Fibroblast of peridontal ligament (primary cell): ENCODE results near the gene KPTN.

Experiments
- DNase-seq: peaks from one replicate; pipeline ENCODE4 v3.0.0-alpha.2; 2010; ENCODE audit errors: extremely low read depth

KPTN gene

DNA sequence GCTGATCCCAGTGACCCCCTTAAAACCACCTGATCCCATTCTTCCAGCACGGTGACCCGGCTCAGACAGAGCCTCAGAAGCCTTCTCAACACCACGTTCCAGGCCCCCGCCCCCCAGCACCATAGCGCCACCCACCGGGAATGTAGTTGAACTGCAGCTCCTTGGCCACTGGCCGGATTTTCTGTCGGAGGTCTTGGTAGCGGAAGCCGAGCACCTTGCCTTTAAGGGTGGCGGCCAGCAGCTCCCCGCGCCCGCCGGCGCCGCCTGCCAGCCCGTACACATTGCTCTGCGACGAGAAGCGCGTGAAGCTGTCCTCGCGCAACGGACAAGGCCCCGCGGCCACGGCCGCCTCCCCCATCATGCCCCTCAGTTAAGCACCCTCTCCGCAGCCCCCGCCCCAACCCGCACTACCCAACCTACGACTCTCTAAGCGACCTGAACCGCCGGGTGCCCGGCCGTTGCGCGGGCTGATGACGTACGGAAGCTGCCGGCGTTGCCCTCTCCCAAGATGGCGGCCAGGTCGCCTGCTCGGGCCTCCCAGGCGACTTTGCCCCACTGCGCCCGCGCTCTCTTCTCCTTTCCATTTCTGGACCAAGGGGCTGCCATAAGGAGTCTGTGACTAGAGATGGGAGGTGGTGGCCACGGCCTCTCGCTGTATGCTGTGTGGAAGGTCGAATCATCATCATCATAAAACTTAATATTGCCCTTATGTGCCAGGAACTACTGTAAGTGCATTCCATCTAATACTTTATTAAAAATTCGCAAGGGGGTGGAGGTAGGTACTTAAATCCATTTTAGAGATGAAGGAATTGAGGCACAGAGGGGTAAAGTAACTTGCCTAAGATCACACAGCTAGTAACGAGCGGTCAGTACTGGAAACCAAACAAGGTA, at the start of gene KPTN:
KPTN (minus strand) TSS at position 420 of the 891 bp plus-strand sequence; CDS start at position 361, 59 bp downstream.
- peak; percentile 89 for DNase-seq

DNA sequence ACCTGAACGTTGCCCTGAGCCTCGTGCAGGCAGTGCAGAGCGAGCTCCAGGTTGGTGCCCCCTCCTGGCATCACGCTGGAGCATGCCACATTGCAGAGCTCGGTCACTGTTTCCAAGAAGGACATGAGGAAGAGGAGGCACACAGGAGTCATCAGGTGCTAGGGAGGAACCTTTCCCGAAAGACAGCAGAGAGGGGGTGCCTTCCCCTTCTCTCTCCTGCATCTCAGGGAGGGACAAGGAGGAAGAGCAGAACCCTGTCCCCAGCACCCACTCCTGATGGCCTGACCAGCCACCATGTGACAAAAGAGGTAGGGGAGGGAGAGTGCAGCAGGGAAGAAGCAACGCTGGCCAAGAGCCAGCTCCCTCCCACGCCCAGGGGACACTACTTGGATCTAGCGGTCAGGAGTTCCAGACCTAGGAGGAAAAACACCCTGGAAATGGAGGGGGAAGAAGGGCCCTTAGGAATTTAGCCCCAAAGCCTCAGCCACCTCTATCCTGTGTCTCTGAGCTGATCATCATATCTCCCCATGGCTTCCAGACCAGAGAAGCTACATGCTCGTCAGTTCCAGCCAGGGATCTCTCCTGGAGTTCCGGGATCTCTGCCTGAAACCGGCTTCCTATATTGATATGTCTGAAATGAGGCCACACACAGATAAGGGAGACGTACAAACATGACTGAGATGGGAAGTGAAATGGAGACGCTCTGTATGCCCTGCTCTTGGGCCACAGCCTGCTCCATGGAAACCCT, 47.8 kb upstream of the KPTN start:
- DNase-seq: no peak

DNA sequence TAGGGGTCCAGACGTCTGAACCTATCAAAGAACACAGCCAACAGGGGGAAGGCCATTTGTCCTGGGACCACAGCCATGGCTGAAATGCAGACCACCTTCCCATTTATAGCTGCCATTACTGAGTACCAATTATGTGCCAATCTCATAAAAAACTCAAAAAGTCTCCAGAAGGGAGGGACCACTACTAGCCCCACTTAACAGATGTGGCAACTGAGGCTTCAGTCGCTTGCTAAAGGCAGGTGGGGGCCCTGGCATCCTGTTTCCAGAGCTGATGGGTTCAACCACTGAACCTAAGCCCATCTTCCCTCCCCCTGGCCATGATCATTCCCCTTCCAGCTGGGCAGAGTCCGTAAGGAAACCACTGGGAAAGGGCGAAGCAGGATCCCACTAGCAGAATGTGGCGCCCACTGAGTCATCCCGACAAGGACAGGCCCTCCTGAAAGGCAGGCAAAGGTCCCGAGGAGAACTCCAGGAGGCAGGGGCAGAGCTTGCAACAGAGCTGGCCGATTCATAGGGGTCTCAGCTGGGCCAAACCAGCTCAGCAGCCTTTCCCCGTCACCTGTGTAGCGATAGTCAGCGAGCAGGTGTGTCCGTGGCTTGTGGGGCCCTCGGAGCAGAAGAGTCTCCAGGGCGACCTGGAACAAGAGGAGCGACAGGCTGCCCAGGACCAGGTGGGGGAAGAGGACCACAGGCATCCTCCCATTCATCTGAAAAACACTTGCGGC, 45.2 kb upstream of the KPTN start:
- DNase-seq: no peak

DNA sequence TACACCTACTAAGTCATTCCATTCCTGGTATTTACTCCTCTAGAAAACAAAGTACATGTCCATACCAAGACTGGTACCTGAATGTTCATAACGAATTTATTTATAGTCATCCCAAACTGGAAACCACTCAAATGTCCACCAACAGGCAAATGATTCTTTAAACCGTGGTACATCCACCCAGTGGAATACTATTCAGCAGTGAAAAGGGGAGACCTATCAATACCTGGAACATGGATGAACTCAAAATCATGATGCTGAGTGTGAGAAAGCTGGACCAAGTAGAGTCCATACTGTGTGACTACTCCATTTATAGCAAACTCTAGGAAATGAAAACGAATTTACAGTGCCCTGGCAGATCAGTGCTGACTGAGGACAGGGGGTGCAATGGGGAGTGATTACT, 42.8 kb upstream of the KPTN start:
- no peak for DNase-seq

DNA sequence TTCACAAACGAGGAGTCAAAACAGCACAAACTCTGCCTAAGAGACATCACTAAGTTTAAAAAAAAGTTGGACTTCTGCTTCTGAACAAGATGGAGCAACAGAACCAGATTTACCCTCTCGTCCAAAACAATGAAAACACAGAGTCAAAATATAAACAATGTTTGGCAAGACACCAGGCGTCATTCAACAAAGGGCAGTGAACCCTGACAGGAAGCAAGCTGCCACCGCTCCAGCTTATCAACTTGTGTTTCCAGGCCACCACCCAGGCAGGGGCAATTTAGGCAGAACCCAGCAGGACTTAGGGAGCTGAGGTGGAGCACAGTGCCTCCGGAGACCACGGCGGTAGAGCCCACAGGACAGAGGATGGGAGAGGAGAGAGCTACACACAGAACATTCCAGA, 39.5 kb upstream of the KPTN start:
- DNase-seq: no peak

DNA sequence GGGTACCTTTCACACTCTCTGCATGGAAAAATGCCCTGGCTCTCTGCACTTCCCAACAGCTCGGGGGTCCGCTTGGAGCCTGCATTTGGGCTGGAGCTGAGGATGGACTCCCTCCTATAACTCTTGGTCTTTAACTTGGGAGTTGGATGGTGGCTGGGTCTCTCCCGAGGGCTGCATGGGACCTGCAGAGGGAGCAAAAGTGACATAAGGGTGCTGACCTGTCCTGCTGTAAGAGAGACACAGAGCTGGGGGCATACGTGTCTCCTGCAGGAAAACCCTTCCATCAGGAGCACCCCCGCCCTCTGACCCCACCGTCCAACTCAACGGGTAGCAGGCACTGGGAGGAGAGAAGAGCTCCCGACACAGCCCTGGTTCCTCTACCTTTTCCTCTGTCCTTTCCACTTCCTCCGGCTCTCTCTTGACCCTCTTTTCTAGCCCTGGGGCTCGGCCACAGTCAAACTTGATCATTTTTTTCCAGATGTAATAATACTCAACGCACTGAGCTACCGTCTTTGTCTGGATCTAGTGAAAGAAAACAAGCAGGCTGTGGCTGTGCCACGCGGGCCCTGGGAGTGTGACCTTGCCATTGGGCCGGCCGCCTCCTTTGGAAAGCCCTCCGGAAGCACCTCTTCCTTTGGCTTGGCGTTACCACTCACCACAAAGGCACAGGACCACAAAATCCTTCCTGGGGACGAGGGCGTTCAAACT, 37.6 kb upstream of the KPTN start:
- DNase-seq: no peak

DNA sequence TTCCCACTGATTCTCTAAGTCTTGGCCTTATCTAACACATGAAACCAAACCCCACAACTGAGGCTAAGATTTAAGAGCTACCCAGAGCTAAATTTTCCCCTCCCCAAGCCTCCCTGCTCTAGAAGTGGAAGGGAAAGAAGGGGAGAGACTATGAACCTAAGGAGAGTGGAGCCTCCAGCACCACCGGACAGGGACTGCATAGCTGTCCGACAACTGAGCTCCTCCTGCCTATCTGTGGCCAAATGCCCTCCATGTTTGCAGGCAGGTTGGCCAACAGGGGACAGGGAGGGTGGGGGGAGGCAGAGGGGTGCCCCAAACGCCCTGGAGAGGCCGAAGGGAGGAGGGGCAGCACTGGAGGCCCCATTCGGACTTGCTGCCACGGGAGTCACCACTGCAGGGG, 36.8 kb upstream of the KPTN start:
- no peak for DNase-seq

DNA sequence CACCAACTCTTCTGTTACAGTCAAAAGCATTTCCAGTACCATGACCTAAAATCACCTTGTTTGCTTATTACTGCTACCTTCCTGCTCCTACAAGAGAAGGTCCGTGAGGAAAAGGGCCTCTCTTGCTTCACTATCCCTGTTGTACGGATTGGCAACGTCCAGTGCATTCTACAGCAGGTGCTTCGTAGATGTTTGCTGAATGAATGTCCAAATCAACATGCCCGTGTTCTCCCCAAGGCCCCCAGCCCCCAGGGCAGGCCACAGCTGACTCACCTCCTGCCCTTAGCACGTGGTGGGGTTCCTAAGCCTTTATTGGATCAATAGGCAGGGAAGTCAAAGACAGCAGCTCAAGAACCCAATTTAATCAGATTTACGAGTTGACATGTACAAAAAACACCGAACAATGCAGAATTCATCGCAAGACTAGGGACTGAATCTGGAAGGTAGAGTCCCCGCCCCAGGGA, 36.4 kb upstream of the KPTN start:
- DNase-seq: no peak

DNA sequence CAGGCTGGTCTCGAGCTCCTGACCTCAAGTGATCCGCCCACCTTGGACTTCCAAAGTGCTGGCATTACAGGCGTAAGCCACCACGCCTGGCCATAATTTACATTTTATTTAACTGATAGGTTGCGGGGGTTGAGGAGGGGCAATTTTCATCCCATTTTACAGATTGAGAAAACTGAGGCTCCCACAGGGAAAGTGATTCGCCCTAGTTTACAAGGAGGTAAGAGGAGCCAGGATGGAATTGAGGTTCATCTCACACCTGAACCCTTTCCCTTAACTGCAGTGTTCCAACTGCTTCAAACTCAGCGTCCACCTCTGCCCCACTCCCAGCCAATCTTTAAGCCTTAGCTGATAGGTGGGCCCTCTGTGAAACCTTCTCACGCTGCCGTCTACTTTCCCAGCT, 34.8 kb upstream of the KPTN start:
- no peak for DNase-seq

DNA sequence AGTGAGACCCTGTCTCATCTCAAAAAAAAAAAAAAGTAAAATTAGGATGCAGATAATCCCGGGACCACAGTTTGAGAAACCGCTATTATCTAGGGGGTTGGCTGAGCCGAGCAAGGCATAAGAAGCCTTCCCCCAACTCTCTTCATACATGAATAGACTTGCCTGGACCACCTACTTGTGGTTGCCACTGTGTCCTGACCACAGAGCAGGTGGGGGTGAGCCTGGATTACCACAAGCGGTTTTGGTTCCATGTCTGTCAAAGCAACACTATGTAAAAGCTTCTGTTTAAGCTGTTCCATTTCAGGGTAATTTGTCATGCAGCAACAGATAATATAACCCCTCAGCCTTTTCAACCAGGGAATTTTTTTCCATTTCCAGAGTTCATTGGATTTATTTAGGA, 34.1 kb upstream of the KPTN start:
- DNase-seq: no peak

DNA sequence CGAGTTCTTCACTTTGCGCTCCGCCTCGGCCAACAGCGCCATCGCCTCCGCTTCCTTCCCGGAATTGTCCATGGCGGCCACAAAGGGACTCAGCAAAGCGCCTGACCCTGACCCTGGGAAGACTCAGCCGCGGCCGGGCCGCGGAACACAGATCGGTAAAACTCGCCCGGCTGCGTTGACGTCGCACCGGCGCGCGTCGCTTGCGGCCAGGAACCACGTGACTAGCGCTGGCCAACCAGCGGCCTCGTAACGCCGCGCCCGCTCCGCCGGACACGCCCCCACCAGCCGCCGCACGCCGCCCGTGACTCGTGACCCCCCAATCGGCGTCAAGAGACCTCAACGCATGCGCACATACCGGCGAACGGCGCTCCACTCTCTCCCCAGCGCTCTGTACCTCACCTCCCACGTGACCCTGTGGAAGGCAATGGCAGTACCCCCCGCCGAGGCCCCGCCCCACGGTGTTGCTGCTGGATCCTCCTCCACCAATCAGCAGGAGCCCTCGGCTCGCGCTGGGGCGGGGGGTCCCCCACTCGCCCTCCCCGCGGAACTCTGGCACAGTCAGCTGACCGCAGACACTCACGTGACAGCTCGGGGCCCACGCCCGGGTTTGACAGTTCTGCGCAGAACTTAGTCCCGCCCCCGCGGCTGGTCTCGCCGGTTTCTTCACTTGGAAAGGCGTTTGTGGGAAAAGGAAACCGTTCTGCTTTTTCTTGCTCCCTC, 31.0 kb upstream of the KPTN start, which contains the start of gene NAPA:
NAPA (minus strand) TSS at position 195 of the 720 bp plus-strand sequence; CDS start at position 72, 123 bp downstream.
- DNase-seq: peak; percentile 100

DNA sequence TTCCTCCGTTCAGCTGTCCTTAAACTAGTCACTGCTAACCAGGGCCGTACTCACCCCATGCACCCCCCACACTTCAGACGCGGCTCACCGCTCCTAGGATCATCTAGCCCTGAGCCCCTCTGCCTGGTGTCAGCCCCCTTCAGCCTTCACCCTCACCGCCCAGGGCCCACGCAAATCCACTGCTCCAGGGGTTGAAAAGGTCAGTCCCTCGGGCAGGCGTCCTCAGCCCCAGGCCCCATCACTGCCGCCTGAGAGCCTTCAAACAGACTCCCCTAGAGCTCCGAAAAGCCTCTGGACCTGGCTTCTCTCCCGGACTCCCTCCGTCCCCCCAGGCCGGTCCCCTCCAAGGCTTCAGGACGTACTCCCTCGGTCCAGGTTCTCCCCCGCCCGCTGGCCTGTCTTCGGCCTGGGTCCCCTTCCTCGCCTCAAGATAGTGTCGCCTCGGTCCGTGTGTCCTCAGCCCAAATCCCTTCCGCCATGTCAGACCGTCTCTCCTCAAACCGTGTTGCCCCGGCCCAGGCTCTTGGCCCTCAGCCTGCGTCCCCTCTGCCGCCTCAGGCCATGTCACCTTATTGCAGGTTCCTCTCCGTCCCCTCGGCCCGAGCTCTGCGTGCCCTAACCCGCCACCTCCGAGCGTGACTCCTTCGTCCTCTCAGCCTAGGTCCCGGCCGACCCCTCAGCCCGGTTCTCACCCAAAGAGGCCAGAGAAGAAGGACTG, 30.3 kb upstream of the KPTN start:
- DNase-seq: no peak

DNA sequence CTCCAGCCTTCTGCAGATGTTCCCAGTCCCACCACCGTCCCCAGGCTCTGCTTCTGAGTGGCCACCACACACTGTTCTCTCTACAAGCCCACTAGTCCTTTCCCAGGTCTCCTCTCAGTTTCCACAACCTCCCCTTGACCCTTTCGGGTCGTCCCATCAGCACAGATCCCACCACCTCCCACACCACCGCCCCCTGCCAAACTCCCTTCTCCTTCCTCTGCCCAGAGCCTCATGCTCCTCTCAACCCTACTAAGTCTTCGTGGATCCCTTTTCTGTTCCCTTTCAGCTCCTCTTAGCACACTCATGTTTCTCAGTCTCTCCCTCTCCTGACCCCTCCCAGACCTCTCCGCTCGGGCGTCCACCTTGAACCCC, 28.9 kb upstream of the KPTN start:
- no peak for DNase-seq

DNA sequence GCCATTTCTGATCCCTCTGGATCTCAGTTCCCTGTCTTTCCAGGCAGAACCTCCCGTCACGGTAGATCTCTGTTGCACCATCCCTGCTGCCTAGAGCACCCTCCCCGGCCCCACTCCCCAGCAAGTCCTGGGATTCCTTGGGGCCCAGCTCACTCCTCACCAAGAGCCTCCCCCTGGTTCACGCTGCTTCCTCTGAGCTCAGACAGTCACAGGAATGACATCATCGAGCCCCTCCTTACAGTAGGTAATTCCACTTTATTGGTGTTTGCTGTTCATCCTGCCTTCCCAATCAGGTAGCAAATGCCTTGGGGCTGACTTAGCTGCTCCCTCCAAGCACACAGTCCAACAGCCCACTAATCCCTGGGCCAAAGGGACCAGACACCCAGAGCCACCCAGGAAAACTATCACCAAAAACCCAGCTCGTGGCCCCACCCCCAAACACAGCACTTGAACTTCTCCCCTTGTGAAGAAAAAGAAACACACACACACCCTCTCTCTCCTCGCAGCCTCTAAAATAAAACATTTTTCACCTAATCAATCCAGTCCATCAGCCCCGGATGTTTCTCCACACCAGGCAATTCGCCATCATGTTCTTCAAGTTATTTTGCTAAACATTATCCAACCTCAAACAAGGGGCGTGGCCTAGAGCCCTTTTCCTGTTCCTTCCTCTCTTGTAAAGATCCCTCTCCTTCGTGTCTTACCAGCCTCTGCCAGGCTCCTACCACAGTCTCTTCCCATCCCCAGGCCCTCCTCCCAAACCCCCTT, 28.3 kb upstream of the KPTN start:
- peak; percentile 75 for DNase-seq

DNA sequence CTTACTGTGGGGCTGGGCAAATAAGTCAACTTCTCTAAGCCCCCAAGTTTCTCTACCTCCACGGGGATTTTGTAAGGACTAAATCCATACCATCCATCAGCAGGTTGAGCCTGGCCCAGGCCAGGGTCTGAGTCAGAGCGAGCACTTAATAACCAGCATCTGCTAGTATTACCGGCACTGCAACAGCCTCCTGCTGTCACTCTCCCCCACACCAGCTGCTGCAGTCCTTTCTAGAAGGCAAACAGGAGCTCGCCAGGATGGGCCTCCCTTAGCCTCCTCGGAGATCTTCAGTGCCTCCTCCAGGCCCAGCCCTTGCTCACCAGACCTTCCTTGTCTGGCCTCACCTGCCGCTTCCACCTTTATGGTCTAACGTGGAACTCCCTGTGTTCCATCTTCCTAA, 27.7 kb upstream of the KPTN start:
- no peak for DNase-seq

DNA sequence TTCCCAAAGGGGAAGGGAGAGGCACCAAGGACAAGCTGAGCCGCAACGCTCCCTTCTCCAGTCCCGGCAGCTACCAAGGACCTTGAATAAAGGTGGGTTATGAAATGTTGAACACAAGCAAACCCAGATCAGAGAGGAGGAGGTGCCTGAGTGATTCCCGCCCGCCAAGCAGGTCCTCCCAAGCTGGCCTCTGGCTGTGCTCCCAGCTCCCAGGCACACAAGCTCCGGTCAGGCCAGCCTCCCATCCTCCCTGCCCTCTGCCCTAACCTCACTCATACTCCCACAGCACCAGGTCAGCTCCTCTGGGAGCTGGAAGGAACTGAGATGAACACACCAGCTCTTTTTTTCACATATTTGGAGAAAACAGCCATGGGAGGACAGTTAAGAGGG, 27.1 kb upstream of the KPTN start:
- no peak for DNase-seq

DNA sequence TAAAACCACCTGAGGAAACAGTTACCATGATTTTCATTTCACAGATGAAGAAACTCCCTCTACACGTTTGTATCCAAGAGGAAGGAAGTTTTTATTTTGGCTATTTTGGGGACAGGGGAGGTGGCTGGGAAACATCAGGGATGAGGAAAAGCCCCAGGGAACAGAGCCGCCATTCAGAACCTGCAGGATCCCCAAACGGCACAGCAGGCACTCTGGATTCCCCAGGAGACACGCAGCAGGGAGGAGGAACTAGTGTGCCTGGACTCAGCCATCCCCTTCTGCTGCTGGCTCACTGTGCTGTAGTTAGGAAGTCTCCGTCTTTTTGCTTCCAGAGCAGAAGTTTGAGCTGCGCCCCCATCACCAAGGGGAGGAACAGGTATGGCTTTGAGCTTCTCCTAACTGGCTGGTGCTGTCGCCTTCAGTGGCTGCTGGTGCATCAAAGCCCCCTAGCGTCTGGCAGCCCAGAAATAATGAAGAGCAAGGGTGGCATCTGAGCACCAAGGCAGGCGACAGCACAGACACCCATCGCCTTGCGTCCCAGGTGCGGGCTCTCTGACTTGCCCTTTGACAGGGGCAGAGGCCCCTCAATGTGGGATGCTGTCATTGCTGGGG, 26.6 kb upstream of the KPTN start:
- no peak for DNase-seq

DNA sequence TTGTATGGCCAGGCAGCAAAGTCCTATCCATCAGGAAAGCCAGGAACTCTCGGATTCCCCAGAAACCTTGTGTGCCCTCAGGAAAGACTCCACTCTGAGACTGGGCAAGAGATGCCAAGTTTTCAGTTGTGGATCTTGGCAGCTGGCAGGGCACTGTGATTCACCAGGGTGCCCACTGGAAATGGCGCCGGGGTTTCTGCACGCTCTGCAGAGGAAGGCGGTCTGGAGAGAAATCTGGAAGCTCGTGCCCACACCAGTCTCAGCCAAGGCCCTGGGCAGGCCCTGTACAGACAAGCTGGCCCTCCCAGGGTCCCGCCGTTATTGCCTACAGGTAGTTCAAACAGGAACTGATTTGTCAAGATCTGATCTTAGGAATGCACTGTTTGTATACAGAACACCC, 26.0 kb upstream of the KPTN start:
- no peak for DNase-seq
